Skeletal muscle satellite cell (primary cell): ENCODE measurements around the gene TRMT44.

Experiments used
- H3K27me3 ChIP-seq: 2 replicates; pipeline ENCODE4 v1.7.0; 2013; ENCODE audit warnings: low read length; ENCODE audit not compliant: control insufficient read depth, insufficient read depth
- H3K36me3 ChIP-seq: 2 replicates; pipeline ENCODE4 v1.7.0; 2013; ENCODE audit warnings: mild to moderate bottlenecking, control low read depth, low read length; ENCODE audit not compliant: insufficient read depth
- H3K4me1 ChIP-seq: 2 replicates; pipeline ENCODE4 v1.7.0; 2013; ENCODE audit warnings: low read length; ENCODE audit not compliant: control insufficient read depth, insufficient read depth
- H3K4me2 ChIP-seq: 2 replicates; pipeline ENCODE4 v1.7.0; 2013; ENCODE audit warnings: mild to moderate bottlenecking, low read length
- H3K4me3 ChIP-seq: 2 replicates; pipeline ENCODE4 v1.7.0; 2013; ENCODE audit warnings: low read length
- H3K9ac ChIP-seq: 2 replicates; pipeline ENCODE4 v1.7.0; 2013; ENCODE audit warnings: mild to moderate bottlenecking, low read depth, low read length, moderate library complexity
- H3K9me3 ChIP-seq: replicated peaks from 2 replicates; pipeline ENCODE4 v1.7.0; 2013; ENCODE audit warnings: mild to moderate bottlenecking, control low read depth, low read length

TRMT44 gene

GRCh38 chr4:8502836-8503585, 62.4 kb downstream of the TRMT44 start:
- Histone ChIP-seq H3K9me3 (no peaks in the 10 kb centered on the region), H3K4me2 (no peak overlapping the region), H3K4me1 (peaks cover 23% of the 10 kb centered on the region)

GRCh38 chr4:8503801-8504200, 63.2 kb downstream of the TRMT44 start:
- peaks cover 23% of the 10 kb centered on the region for H3K4me1 ChIP-seq
- no peaks in the 10 kb centered on the region for H3K9me3 ChIP-seq
- no peak overlapping the region for H3K4me3 ChIP-seq
- no peak overlapping the region for H3K9ac ChIP-seq
- H3K27me3 ChIP-seq: peaks cover 48% of the 10 kb centered on the region
- no peak overlapping the region for H3K4me2 ChIP-seq
- H3K36me3 ChIP-seq: no peaks in the 10 kb centered on the region

More at GRCh38 chr4:8502836-8503585, 62.4 kb downstream of the TRMT44 start:
- no peak overlapping the region for H3K9ac ChIP-seq
- no peak overlapping the region for H3K4me3 ChIP-seq
- H3K27me3 ChIP-seq: peaks cover 45% of the 10 kb centered on the region
- H3K36me3 ChIP-seq: no peaks in the 10 kb centered on the region

- Histone ChIP-seq H3K27me3 (peaks cover 49% of the 10 kb centered on the region), H3K36me3 (no peaks in the 10 kb centered on the region), H3K4me1 (peaks cover 23% of the 10 kb centered on the region)
Observed at GRCh38 chr4:8504279-8505007, 63.9 kb downstream of the TRMT44 start.

GRCh38 chr4:8505229-8505628, 64.7 kb downstream of the TRMT44 start:
- Histone ChIP-seq H3K36me3 (no peaks in the 10 kb centered on the region), H3K27me3 (peaks cover 49% of the 10 kb centered on the region), H3K4me3 (no peak overlapping the region), H3K4me1 (peaks cover 23% of the 10 kb centered on the region), H3K9ac (no peak overlapping the region), H3K9me3 (no peaks in the 10 kb centered on the region), H3K4me2 (no peak overlapping the region)

More at GRCh38 chr4:8504279-8505007, 63.9 kb downstream of the TRMT44 start:
- H3K4me3 ChIP-seq: no peak overlapping the region
- no peak overlapping the region for H3K4me2 ChIP-seq
- no peak overlapping the region for H3K9ac ChIP-seq
- H3K9me3 ChIP-seq: no peaks in the 10 kb centered on the region

- Histone ChIP-seq H3K9me3 (no peaks in the 10 kb centered on the region), H3K27me3 (peaks cover 48% of the 10 kb centered on the region), H3K4me2 (no peak overlapping the region), H3K4me1 (peaks cover 23% of the 10 kb centered on the region), H3K4me3 (no peak overlapping the region), H3K9ac (peak overlapping the region; percentile 65), H3K36me3 (no peaks in the 10 kb centered on the region)
Observed at GRCh38 chr4:8506006-8506372, 65.4 kb downstream of the TRMT44 start.

- Histone ChIP-seq H3K36me3 (no peaks in the 10 kb centered on the region), H3K9me3 (no peaks in the 10 kb centered on the region), H3K9ac (peak overlapping the region; percentile 65), H3K4me2 (peak overlapping the region; percentile 13), H3K4me1 (peaks cover 23% of the 10 kb centered on the region), H3K27me3 (peaks cover 42% of the 10 kb centered on the region), H3K4me3 (no peak overlapping the region)
Observed at GRCh38 chr4:8506373-8507195, 66.0 kb downstream of the TRMT44 start.

- Histone ChIP-seq H3K27me3 (peaks cover 36% of the 10 kb centered on the region), H3K36me3 (no peaks in the 10 kb centered on the region), H3K9me3 (no peaks in the 10 kb centered on the region), H3K4me2 (peak overlapping the region; percentile 13), H3K9ac (peak overlapping the region; percentile 65), H3K4me3 (no peak overlapping the region), H3K4me1 (peaks cover 23% of the 10 kb centered on the region)
Observed at GRCh38 chr4:8507196-8507570, 66.6 kb downstream of the TRMT44 start.

GRCh38 chr4:8507624-8508023, 67.0 kb downstream of the TRMT44 start:
- H3K9ac ChIP-seq: peak overlapping the region; percentile 65
- peaks cover 33% of the 10 kb centered on the region for H3K27me3 ChIP-seq
- H3K4me1 ChIP-seq: peaks cover 23% of the 10 kb centered on the region
- H3K36me3 ChIP-seq: no peaks in the 10 kb centered on the region
- no peak overlapping the region for H3K4me3 ChIP-seq
- H3K4me2 ChIP-seq: no peak overlapping the region
- no peaks in the 10 kb centered on the region for H3K9me3 ChIP-seq

GRCh38 chr4:8508266-8508665, 67.7 kb downstream of the TRMT44 start:
- Histone ChIP-seq H3K4me1 (peaks cover 18% of the 10 kb centered on the region), H3K9me3 (no peaks in the 10 kb centered on the region), H3K27me3 (peaks cover 26% of the 10 kb centered on the region), H3K4me3 (no peak overlapping the region), H3K4me2 (no peak overlapping the region), H3K36me3 (no peaks in the 10 kb centered on the region), H3K9ac (no peak overlapping the region)

- Histone ChIP-seq H3K27me3 (peaks cover 22% of the 10 kb centered on the region), H3K36me3 (no peaks in the 10 kb centered on the region), H3K4me1 (peaks cover 18% of the 10 kb centered on the region), H3K9ac (no peak overlapping the region), H3K4me2 (no peak overlapping the region), H3K4me3 (no peak overlapping the region), H3K9me3 (no peaks in the 10 kb centered on the region)
Observed at GRCh38 chr4:8508740-8509139, 68.2 kb downstream of the TRMT44 start.

- Histone ChIP-seq H3K9me3 (no peaks in the 10 kb centered on the region), H3K9ac (no peak overlapping the region), H3K36me3 (no peaks in the 10 kb centered on the region), H3K4me3 (no peak overlapping the region), H3K4me2 (no peak overlapping the region), H3K4me1 (peaks cover 18% of the 10 kb centered on the region), H3K27me3 (peaks cover 15% of the 10 kb centered on the region)
Observed at GRCh38 chr4:8509311-8509950, 68.9 kb downstream of the TRMT44 start.
